NCI-H526 treated with DMSO at 0.1 percent for 48 hours (cell line): ENCODE data around the gene CX3CL1.
"Not testable (repeated sequence)": the region's sequence is repeated elsewhere in the genome, so short reads cannot be mapped to it uniquely, and the experiment has no call there.

Experiments
- DNase-seq: peaks from one replicate; lab custom pipeline; 2025; lab: John Stamatoyannopoulos, UW

CX3CL1 gene

GRCh38 chr16:57372372-57373116 is at the start of gene CX3CL1:
Gene CX3CL1 (plus strand): TSS chr16:57372490. CDS start chr16:57372569, 79 bp downstream.
- DNase-seq = peak; percentile 34

GRCh38 chr16:57324749-57325148 is 47.5 kb upstream of the CX3CL1 start:
- DNase-seq = no peak

GRCh38 chr16:57325458-57325857 is 46.8 kb upstream of the CX3CL1 start:
- DNase-seq = no peak

GRCh38 chr16:57329718-57330327 is 42.5 kb upstream of the CX3CL1 start:
- DNase-seq = no peak

- no peak for DNase-seq
Observed at GRCh38 chr16:57331355-57331754, 40.9 kb upstream of the CX3CL1 start.

GRCh38 chr16:57333402-57333801 is 38.9 kb upstream of the CX3CL1 start:
- no peak for DNase-seq

GRCh38 chr16:57335366-57335765 is 36.9 kb upstream of the CX3CL1 start:
- DNase-seq = no peak

- DNase-seq = no peak
Observed at GRCh38 chr16:57341062-57341440, 31.2 kb upstream of the CX3CL1 start.

- DNase-seq = no peak
Observed at GRCh38 chr16:57341441-57342303, 30.6 kb upstream of the CX3CL1 start.

GRCh38 chr16:57342606-57343005 is 29.7 kb upstream of the CX3CL1 start:
- not testable (repeated sequence) for DNase-seq

- no peak for DNase-seq
Observed at GRCh38 chr16:57343221-57343620, 29.1 kb upstream of the CX3CL1 start.

GRCh38 chr16:57344094-57344493 is 28.2 kb upstream of the CX3CL1 start:
- DNase-seq = not testable (repeated sequence)

GRCh38 chr16:57345021-57345420 is 27.3 kb upstream of the CX3CL1 start:
- no peak for DNase-seq

- no peak for DNase-seq
Observed at GRCh38 chr16:57345666-57346204, 26.6 kb upstream of the CX3CL1 start.

- DNase-seq = no peak
Observed at GRCh38 chr16:57347858-57348257, 24.4 kb upstream of the CX3CL1 start.

GRCh38 chr16:57348327-57348726 is 24.0 kb upstream of the CX3CL1 start:
- no peak for DNase-seq

- no peak for DNase-seq
Observed at GRCh38 chr16:57349212-57350031, 22.9 kb upstream of the CX3CL1 start.

- DNase-seq = no peak
Observed at GRCh38 chr16:57352636-57353047, 19.6 kb upstream of the CX3CL1 start.

- DNase-seq = no peak
Observed at GRCh38 chr16:57354311-57354710, 18.0 kb upstream of the CX3CL1 start.

GRCh38 chr16:57355898-57356414 is 16.3 kb upstream of the CX3CL1 start:
- no peak for DNase-seq

GRCh38 chr16:57356547-57356946 is 15.7 kb upstream of the CX3CL1 start:
- DNase-seq = no peak
